Activated B cell treated with CpG ODN at 0.5 μM for 24 hours (primary cell): ENCODE measurements around the gene MT3. TPM values are rescaled to one million over a fixed set of nuclear protein-coding genes. Genes with fewer than 3 reads are reported as not detected.

Experiments
- ATAC-seq: fragments of 200-7000 bp; cut with Tn5 transposase; one replicate; pipeline ENCODE4 v1.10.0; 2021; ENCODE audit warnings: low read depth, mild to moderate bottlenecking, moderate library complexity
- CTCF ChIA-PET: fragments of 350-600 bp; sonication (Branson Sonifier 250); formaldehyde crosslinking; loops from one replicate; lab custom pipeline; 2021; ENCODE audit warnings: antibody characterized with exemption; lab: Charles Lee
- POLR2A ChIA-PET: fragments of 350-600 bp; sonication (Branson Sonifier 250); formaldehyde crosslinking; loops from one replicate; lab custom pipeline; 2021; ENCODE audit warnings: antibody characterized with exemption; lab: Charles Lee
- DNase-seq: peaks from one replicate; pipeline ENCODE4 v3.0.0; 2022
- H3K27ac Mint-ChIP-seq: one replicate; pipeline ENCODE4 v1.8.0; 2020; ENCODE audit warnings: mixed read lengths
- H3K27me3 Mint-ChIP-seq: one replicate; pipeline ENCODE4 v1.8.0; 2021; ENCODE audit warnings: mixed read lengths
- H3K36me3 Mint-ChIP-seq: one replicate; pipeline ENCODE4 v1.8.0; 2021; ENCODE audit warnings: low read depth, mixed read lengths
- H3K4me1 Mint-ChIP-seq: one replicate; pipeline ENCODE4 v1.8.0; 2021; ENCODE audit warnings: mixed read lengths
- H3K4me3 Mint-ChIP-seq: one replicate; pipeline ENCODE4 v1.8.0; 2020; ENCODE audit warnings: mild to moderate bottlenecking, mixed read lengths
- H3K9me3 Mint-ChIP-seq: one replicate; pipeline ENCODE4 v1.8.0; 2020; ENCODE audit warnings: mixed read lengths
- intact Hi-C: fragments of 100-400 bp; cut with micrococcal nuclease; formaldehyde crosslinking; loops from one replicate; pipeline ENCODE4 v1.15.1; 2024
- total RNA-seq: library from RNA; stranded (reverse); gene quantifications from 2 replicates; pipeline ENCODE4 v1.2.3, GENCODE V29; 2022
- TF ChIP-seq, protein P1 (sequence below): fragments of 200-600 bp; IDR thresholded peaks from one replicate; pipeline ENCODE4 v1.8.0; 2022; ENCODE audit warnings: antibody characterized with exemption, mild to moderate bottlenecking

The MT3 gene
- total RNA-seq, 1 donor from 2014 or later = not detected

DNA sequence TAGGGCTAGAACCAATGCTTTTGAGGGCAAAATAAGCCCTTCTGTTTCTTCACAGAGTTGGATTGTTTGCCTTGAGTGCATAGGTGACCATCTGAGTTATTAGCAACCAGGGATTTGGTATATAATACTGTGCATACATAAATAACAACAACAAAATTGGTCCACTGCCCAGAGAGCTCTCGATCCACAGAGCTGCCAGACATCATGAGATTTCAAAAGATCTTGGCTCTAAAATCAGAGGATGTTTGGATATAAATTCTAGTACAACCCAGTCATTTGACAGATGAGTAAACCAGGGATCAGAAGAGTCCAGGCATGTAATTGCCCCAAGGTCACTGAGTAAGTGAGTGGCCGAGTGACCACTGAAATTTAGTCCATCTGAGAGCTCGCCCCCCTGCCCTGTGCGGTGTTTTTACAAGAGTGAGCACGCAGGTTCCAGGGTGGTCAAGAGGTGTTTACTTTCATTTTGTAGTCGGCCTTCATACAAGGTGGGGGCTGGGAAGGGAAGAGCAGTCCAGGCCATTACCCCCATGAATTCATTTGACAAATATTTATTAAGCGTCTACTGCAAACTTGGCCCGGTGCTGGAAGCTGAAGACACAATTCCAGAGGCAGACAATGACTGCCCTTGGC, 17.3 kb downstream of the MT3 start:
- H3K27me3 Mint-ChIP-seq = peaks cover 5% of the 10 kb centered on the region
- ChIA-PET CTCF (interaction anchor here (2.0 kb wide), 1 partner anchor 95 kb away, joined by 8 read pairs; no protein-coding TSS in a partner anchor), POLR2A (interaction anchor here (1.1 to 1.7 kb wide), 3 partner anchors 24 to 76 kb away, joined by 3 to 5 read pairs (median 5); partner anchors contain the start of genes MT1F and MT1X)
- no peaks in the 10 kb centered on the region for H3K36me3 Mint-ChIP-seq
- peaks cover 36% of the 10 kb centered on the region for H3K4me1 Mint-ChIP-seq
- ATAC-seq (no peak), DNase-seq (no peak)
- H3K27ac Mint-ChIP-seq = peak overlapping the region; percentile 18
- H3K4me3 Mint-ChIP-seq = no peak overlapping the region
- TF ChIP-seq, protein P1, sequence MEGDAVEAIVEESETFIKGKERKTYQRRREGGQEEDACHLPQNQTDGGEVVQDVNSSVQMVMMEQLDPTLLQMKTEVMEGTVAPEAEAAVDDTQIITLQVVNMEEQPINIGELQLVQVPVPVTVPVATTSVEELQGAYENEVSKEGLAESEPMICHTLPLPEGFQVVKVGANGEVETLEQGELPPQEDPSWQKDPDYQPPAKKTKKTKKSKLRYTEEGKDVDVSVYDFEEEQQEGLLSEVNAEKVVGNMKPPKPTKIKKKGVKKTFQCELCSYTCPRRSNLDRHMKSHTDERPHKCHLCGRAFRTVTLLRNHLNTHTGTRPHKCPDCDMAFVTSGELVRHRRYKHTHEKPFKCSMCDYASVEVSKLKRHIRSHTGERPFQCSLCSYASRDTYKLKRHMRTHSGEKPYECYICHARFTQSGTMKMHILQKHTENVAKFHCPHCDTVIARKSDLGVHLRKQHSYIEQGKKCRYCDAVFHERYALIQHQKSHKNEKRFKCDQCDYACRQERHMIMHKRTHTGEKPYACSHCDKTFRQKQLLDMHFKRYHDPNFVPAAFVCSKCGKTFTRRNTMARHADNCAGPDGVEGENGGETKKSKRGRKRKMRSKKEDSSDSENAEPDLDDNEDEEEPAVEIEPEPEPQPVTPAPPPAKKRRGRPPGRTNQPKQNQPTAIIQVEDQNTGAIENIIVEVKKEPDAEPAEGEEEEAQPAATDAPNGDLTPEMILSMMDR = no peak
- intact Hi-C loops = loop anchor here (5.0 to 10.0 kb wide), 2 partner anchors 928 to 1521 kb away; partner anchors contain the start of genes CCDC102A and CFAP20
- H3K9me3 Mint-ChIP-seq = peaks cover 3% of the 10 kb centered on the region

DNA sequence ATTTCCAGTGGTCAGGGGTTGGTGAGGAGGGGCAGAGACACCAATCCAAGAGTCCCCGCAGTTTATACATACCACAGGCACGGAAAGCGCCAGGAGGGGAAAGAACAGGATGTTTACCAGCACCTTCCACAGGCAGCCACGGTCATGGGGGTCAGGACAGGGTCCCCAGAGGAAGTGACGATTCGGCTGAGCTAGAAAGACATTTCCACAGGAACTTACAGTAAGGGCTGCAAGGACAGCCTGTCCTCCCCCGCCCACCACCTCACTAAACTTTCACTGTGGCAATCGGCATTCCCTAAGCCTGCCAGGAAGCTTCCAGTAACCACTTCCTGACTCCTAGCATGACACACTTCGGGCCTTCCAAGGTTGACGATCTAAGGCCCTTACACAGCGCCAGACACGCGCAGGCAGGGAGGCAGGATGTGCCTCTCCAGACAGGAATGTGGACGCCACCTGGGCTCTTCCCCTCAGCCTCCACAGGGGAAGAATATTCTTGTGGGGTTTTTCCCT, 17.8 kb downstream of the MT3 start:
- H3K4me3 Mint-ChIP-seq = no peak overlapping the region
- H3K27ac Mint-ChIP-seq = peak overlapping the region; percentile 18
- DNase-seq = no peak
- intact Hi-C loops = loop anchor here (5.0 to 10.0 kb wide), 2 partner anchors 928 to 1520 kb away; partner anchors contain the start of genes CCDC102A and CFAP20
- ChIA-PET POLR2A (interaction anchor here (1.1 to 1.7 kb wide), 3 partner anchors 23 to 76 kb away, joined by 3 to 5 read pairs (median 5); partner anchors contain the start of genes MT1F and MT1X), CTCF (interaction anchor here (2.0 kb wide), 1 partner anchor 95 kb away, joined by 8 read pairs; no protein-coding TSS in a partner anchor)
- TF ChIP-seq, protein P1 = no peak
- H3K9me3 Mint-ChIP-seq = peaks cover 3% of the 10 kb centered on the region
- peaks cover 2% of the 10 kb centered on the region for H3K27me3 Mint-ChIP-seq
- ATAC-seq = no peak
- H3K4me1 Mint-ChIP-seq = peaks cover 36% of the 10 kb centered on the region
- no peaks in the 10 kb centered on the region for H3K36me3 Mint-ChIP-seq

DNA sequence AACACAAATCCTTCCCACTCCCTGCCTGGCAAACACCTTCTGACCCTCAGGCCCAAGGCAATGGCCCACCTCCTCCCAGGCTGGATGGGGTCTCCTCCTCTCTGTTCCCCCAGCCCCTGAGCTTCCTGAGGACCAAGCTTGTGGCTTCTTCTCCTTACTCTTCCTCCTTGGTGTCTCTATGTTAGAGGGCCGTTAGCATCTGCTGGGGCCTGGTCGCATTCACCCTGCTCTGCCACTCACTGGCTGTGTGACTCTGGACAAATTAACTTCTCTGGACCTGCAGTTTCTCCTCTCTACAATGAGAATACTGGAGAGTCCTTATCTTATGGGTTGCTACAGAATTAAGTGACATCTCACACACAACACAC, 18.3 kb downstream of the MT3 start:
- Mint-ChIP-seq H3K36me3 (no peaks in the 10 kb centered on the region), H3K27me3 (no peaks in the 10 kb centered on the region), H3K4me1 (peaks cover 36% of the 10 kb centered on the region), H3K9me3 (peaks cover 3% of the 10 kb centered on the region), H3K27ac (peak overlapping the region; percentile 72), H3K4me3 (peak overlapping the region; percentile 69)
- intact Hi-C loops = loop anchor here (1.0 to 10.0 kb wide), 10 partner anchors 18 to 1520 kb away; partner anchors contain the start of genes AMFR, BBS2, CCDC102A and CFAP20
- DNase-seq (no peak), ATAC-seq (no peak)
- CTCF ChIA-PET = interaction anchor here (2.0 kb wide), 1 partner anchor 94 kb away, joined by 8 read pairs; no protein-coding TSS in a partner anchor
- TF ChIP-seq, protein P1 = no peak
- POLR2A ChIA-PET = interaction anchor here (1.3 to 1.7 kb wide), 3 partner anchors 50 to 75 kb away, joined by 3 to 11 read pairs (median 5); partner anchors contain the start of genes MT1F and MT1X

DNA sequence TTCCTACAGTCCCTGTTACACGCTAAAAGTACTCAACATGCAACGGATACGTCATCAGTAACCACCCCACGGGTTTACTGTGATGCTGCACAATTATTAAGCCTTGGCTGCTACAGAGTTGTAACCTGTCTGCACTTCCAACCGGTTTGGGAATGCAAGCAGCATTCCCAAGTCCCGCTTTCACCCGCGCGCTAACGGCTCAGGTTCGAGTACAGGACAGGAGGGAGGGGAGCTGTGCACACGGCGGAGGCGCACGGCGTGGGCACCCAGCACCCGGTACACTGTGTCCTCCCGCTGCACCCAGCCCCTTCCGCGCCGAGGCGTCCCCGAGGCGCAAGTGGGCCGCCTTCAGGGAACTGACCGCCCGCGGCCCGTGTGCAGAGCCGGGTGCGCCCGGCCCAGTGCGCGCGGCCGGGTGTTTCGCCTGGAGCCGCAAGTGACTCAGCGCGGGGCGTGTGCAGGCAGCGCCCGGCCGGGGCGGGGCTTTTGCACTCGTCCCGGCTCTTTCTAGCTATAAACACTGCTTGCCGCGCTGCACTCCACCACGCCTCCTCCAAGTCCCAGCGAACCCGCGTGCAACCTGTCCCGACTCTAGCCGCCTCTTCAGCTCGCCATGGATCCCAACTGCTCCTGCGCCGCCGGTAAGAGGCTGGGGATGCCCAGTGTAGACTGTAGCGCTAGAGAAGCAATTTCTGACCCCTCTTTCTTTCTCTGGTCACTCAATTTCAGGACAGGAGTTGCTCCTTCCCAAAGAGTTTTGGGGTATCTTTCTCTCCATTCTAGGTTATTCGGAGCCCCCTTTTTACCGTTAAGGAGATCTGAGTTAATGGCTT, 18.9 kb downstream of the MT3 start, which contains the start of gene MT2A:
Gene MT2A, plus strand, starts transcription at position 542 of the 833 bp plus-strand sequence. Its CDS starts 72 bp downstream, at position 614.
- Mint-ChIP-seq H3K9me3 (peaks cover 3% of the 10 kb centered on the region), H3K27ac (peak within 1 kb of the TSS; percentile 87), H3K27me3 (no peaks in the 10 kb centered on the region), H3K4me3 (peak within 1 kb of the TSS; percentile 93), H3K4me1 (peaks cover 36% of the 10 kb centered on the region), H3K36me3 (no peaks in the 10 kb centered on the region)
- DNase-seq (peak; percentile 82), ATAC-seq (peak; percentile 85)
- TF ChIP-seq, protein P1 = no peak
- POLR2A ChIA-PET = interaction anchor here (0.7 to 1.7 kb wide), 6 partner anchors 17 to 488 kb away, joined by 3 to 11 read pairs (median 6); partner anchors contain the start of genes MT1E, MT1F and MT1X
- intact Hi-C loops = loop anchor here (1.0 to 10.0 kb wide), 10 partner anchors 17 to 1519 kb away; partner anchors contain the start of genes AMFR, BBS2, CCDC102A and CFAP20
- CTCF ChIA-PET = interaction anchor here (1.0 to 2.0 kb wide), 4 partner anchors 22 to 94 kb away, joined by 3 to 8 read pairs (median 4); partner anchors contain the start of gene MT1F
